ENCODE measurements around the gene HTD2. TPM values are rescaled to one million over a fixed set of nuclear protein-coding genes. Genes with fewer than 3 reads are reported as not detected.

The HTD2 gene
- total RNA-seq, 1 donor from 2014 or later, result 5.7 TPM

DNA sequence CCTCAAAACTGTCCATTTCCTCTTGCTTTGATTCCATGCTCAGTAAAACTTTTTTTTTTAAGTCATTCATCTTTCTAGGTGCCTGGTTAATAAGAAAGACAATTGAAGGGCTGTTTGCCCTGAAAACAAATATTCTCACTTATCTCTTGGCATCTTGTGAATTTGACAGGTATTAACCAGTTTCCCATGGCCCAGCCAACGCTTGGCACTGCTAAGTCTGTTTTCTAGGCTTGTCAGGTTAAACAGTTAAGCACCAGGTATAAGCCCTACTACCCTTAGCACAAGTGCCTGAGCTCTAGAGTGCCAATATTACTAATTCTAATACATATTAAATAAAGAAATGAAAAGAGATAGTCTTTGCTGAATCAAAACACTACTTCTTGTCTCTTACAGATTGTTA lies 62.7 kb downstream of the HTD2 start:
- Histone ChIP-seq H3K36me3 (ENCODE audit: control insufficient read depth in 3 of 3, insufficient read depth in 3 of 3, low read length in 3 of 3) (peaks cover 0 to 5% (median 4%) of the 10 kb centered on the region in 3 donors), H3K27ac (ENCODE audit: low read depth, low read length) (no peak overlapping the region), H3K9ac (ENCODE audit: low read depth in 1 of 3, low read length in 3 of 3) (no peak overlapping the region), H3K4me3 (ENCODE audit: low read length in 3 of 3) (no peak overlapping the region), H3K9me3 (ENCODE audit: control insufficient read depth in 3 of 3, low read length in 3 of 3) (no peaks in the 10 kb centered on the region), H3K27me3 (ENCODE audit: control insufficient read depth in 3 of 3, insufficient read depth in 3 of 3, low read length in 3 of 3) (no peaks in the 10 kb centered on the region), H3K4me1 (ENCODE audit: control insufficient read depth in 3 of 3, insufficient read depth in 3 of 3, low read length in 3 of 3) (no peaks in the 10 kb centered on the region)

Small RNA genes lying within 50 kb of the gene (small RNA-seq; reads per million reads assigned to genes)
- gene AC098479.1, result not detected

Other genes starting within 250 kb of the HTD2 start
- gene DNASE1L3, start 95.5 kb upstream of the HTD2 start, total RNA-seq, result 1.0 TPM
- 5.2 TPM for gene ABHD6, start 68.7 kb upstream of the HTD2 start, total RNA-seq
- 20.4 TPM for gene RPP14, start 275 bp upstream of the HTD2 start, total RNA-seq
- 16.2 TPM for gene PXK, start 26.4 kb downstream of the HTD2 start, total RNA-seq
- 75.7 TPM for gene PDHB, start 127.3 kb downstream of the HTD2 start, total RNA-seq
- gene KCTD6, start 185.6 kb downstream of the HTD2 start, total RNA-seq, result 9.9 TPM
- 14.6 TPM for gene ACOX2, start 230.7 kb downstream of the HTD2 start, total RNA-seq

All from skeletal muscle tissue (tissue), 5 donors.